ENCODE measurements around the gene ANXA11.

- TF ChIP-seq CTCF (conservative IDR thresholded peaks at IDR 0.05 in 1 of 2, IDR thresholded peaks at IDR 0.05 in 1 of 2; ENCODE audit: extremely low read depth in 1 of 2, insufficient read depth in 1 of 2, low read depth in 1 of 2, low read length in 2 of 2), result no peak
- TF ChIP-seq EZH2 (IDR thresholded peaks at IDR 0.05; ENCODE audit: borderline replicate concordance, low read length), result no peak
Measured at GRCh38 chr10:80196270-80196949, 8.9 kb downstream of the ANXA11 start.

Data from mammary epithelial cell (primary cell).